Testis (tissue), 3 donors: ENCODE data around the gene PEA15. TPM values are rescaled to one million over a fixed set of nuclear protein-coding genes. Genes with fewer than 3 reads are reported as not detected.

ENCODE experiments used
- DNase-seq: peaks from one replicate; pipeline ENCODE4 v3.0.0-alpha.2; 2019
- H3K27ac ChIP-seq, 2 donors: fragments of 200-600 bp; sonication (generic); one replicate each; pipeline ENCODE4 v1.5.1; 2019
- H3K27me3 ChIP-seq: fragments of 200-600 bp; sonication (generic); one replicate; pipeline ENCODE4 v1.5.1; 2019
- H3K36me3 ChIP-seq: fragments of 200-600 bp; sonication (generic); one replicate; pipeline ENCODE4 v1.5.1; 2017; ENCODE audit warnings: low read depth; ENCODE audit errors: missing control alignments
- H3K4me1 ChIP-seq: fragments of 200-600 bp; sonication (generic); one replicate; pipeline ENCODE4 v1.5.1; 2019
- H3K4me3 ChIP-seq, 2 donors: fragments of 200-600 bp; sonication (generic); one replicate each; pipeline ENCODE4 v1.5.1; 2017 to 2019
- H3K9me3 ChIP-seq: fragments of 200-600 bp; sonication (generic); one replicate; pipeline ENCODE4 v1.5.1; 2017
- CTCF ChIP-seq, 3 experiments: fragments of 450-650 bp in 2 of 3; fragments of 200-600 bp in 1 of 3; sonication (generic) in 1 of 3; IDR thresholded peaks; one replicate each; pipeline ENCODE4 v1.5.1; 2016 to 2019; ENCODE audit warnings: antibody characterized with exemption in 3 of 3, mild to moderate bottlenecking in 2 of 3, moderate library complexity in 1 of 3
- POLR2A ChIP-seq: fragments of 450-650 bp; IDR thresholded peaks from one replicate; pipeline ENCODE4 v1.6.1; 2017; ENCODE audit warnings: antibody characterized with exemption, mild to moderate bottlenecking, moderate library complexity
- WGBS, 2 donors: methylation state at CpG; one replicate each; pipeline ENCODE4 v1.1.5; 2018; 5-methylcytosine and 5-hydroxymethylcytosine counted together
- intact Hi-C: fragments of 100-400 bp; cut with DNase I; formaldehyde crosslinking; loops from one replicate; pipeline ENCODE4 v1.15.1; 2023; ENCODE audit warnings: low total_unique reads
- polyA plus RNA-seq: library from polyadenylated mRNA; stranded (reverse); fragments of 350-450 nt; fragmentation: Illumina TruSeq; extraction: RNeasy Lipid Tissue Mini Kit (QIAGEN cat#74804); gene quantifications from one replicate; pipeline ENCODE4 v1.2.3, GENCODE V29; 2014; ENCODE audit warnings: low read depth, low replicate concordance; ENCODE audit not compliant: insufficient read depth
- total RNA-seq, 2 donors: library from RNA; depleted of rRNA; stranded (reverse); fragments of >200 nt; gene quantifications; one replicate each; pipeline ENCODE4 v1.2.3, GENCODE V29; 2016

The PEA15 gene
- total and polyA plus RNA-seq, 3 donors from 2014 or later, result 168 to 421 (median 229) TPM

GRCh38 chr1:160186246-160186645 lies 18.9 kb upstream of the PEA15 start:
- no peaks in the 10 kb centered on the region for H3K4me1 ChIP-seq
- intact Hi-C loops, result no loop called here
- H3K4me3 ChIP-seq, result no peak overlapping the region
- no peaks in the 10 kb centered on the region for H3K36me3 ChIP-seq
- DNase-seq, result no peak
- H3K27ac ChIP-seq, result no peak overlapping the region
- no peaks in the 10 kb centered on the region for H3K27me3 ChIP-seq
- no peaks in the 10 kb centered on the region for H3K9me3 ChIP-seq
- WGBS, 2 donors, result 88 to 95% methylated on average over 7 of the region's 7 CpGs
- TF ChIP-seq CTCF (IDR thresholded peaks at IDR 0.05), result no peak
- no peak for TF ChIP-seq POLR2A

- Histone ChIP-seq H3K27ac (no peak overlapping the region), H3K4me1 (no peaks in the 10 kb centered on the region), H3K27me3 (no peaks in the 10 kb centered on the region), H3K36me3 (no peaks in the 10 kb centered on the region), H3K4me3 (no peak overlapping the region), H3K9me3 (no peaks in the 10 kb centered on the region)
- WGBS, 2 donors, result 77 to 83% methylated on average over 2 of the region's 2 CpGs
- no peak for DNase-seq
- no peak for TF ChIP-seq CTCF (IDR thresholded peaks at IDR 0.05)
- no peak for TF ChIP-seq POLR2A
- intact Hi-C loops, result no loop called here
Measured at GRCh38 chr1:160186729-160187128, 18.5 kb upstream of the PEA15 start.

GRCh38 chr1:160187407-160187806 lies 17.8 kb upstream of the PEA15 start:
- H3K9me3 ChIP-seq, result no peaks in the 10 kb centered on the region
- H3K36me3 ChIP-seq, result no peaks in the 10 kb centered on the region
- H3K4me1 ChIP-seq, result no peaks in the 10 kb centered on the region
- H3K27me3 ChIP-seq, result no peaks in the 10 kb centered on the region
- WGBS, 2 donors, result 75 to 77% methylated on average over 7 of the region's 7 CpGs
- no peak for DNase-seq
- intact Hi-C loops, result no loop called here
- H3K27ac ChIP-seq, result no peak overlapping the region
- H3K4me3 ChIP-seq, result no peak overlapping the region
- TF ChIP-seq POLR2A (no peak), CTCF (IDR thresholded peaks at IDR 0.05) (no peak)

- intact Hi-C loops, result no loop called here
- Histone ChIP-seq H3K9me3 (no peaks in the 10 kb centered on the region), H3K36me3 (no peaks in the 10 kb centered on the region), H3K4me1 (peaks cover 9% of the 10 kb centered on the region), H3K27me3 (no peaks in the 10 kb centered on the region), H3K27ac (no peak overlapping the region), H3K4me3 (no peak overlapping the region)
- TF ChIP-seq POLR2A (no peak), CTCF (IDR thresholded peaks at IDR 0.05) (no peak)
- 86 to 90% methylated on average over 7 of the region's 7 CpGs for WGBS, 2 donors
- DNase-seq, result no peak
Measured at GRCh38 chr1:160188341-160188740, 16.8 kb upstream of the PEA15 start.
